K562 (cell line): ENCODE results near the gene MAML1. TPM values are rescaled to one million over a fixed set of nuclear protein-coding genes. Genes with fewer than 3 reads are reported as not detected.

Source experiments
- AFF4 ChIP-seq: sonication (generic); formaldehyde crosslinking; IDR thresholded peaks from 2 replicates; pipeline ENCODE4 v1.8.0; 2023; ENCODE audit warnings: mild to moderate bottlenecking, missing genetic modification reagents
- CBX8 ChIP-seq: fragments of 200-600 bp; sonication (generic); IDR thresholded peaks from 2 replicates; pipeline ENCODE4 v1.6.1; 2012; ENCODE audit warnings: borderline replicate concordance, mixed run types, low read depth, mild to moderate bottlenecking, moderate library complexity, mixed read lengths, low read length, control low read depth, inconsistent platforms; ENCODE audit not compliant: poor library complexity, severe bottlenecking; ENCODE audit errors: extremely low read depth
- CHAMP1 ChIP-seq: fragments of 450-650 bp; IDR thresholded peaks from 2 replicates; pipeline ENCODE4 v1.6.1; 2016; ENCODE audit warnings: mild to moderate bottlenecking
- ETS2 ChIP-seq: IDR thresholded peaks from 2 replicates; pipeline ENCODE4 v1.6.1; 2016; ENCODE audit warnings: borderline replicate concordance, missing genetic modification characterization, mild to moderate bottlenecking, moderate library complexity, missing compliant biosample characterization; ENCODE audit not compliant: poor library complexity, severe bottlenecking
- FOSL1 ChIP-seq: fragments of 200-800 bp; sonication (Bioruptor generic); conservative IDR thresholded peaks from 2 replicates; pipeline ENCODE4 v1.6.1; 2016; ENCODE audit warnings: missing genetic modification characterization, missing compliant biosample characterization
- HNRNPK ChIP-seq: fragments of 200-400 bp; formaldehyde crosslinking; IDR thresholded peaks from one replicate; pipeline ENCODE4 v1.6.1; 2018; ENCODE audit warnings: mild to moderate bottlenecking, low read depth, low read length; ENCODE audit not compliant: poor library complexity, severe bottlenecking
- MBD2 ChIP-seq: sonication (generic); IDR thresholded peaks from 2 replicates; pipeline ENCODE4 v1.6.1; 2016; ENCODE audit warnings: low read depth, borderline replicate concordance
- NCOA1 ChIP-seq: fragments of 450-650 bp; IDR thresholded peaks from 2 replicates; pipeline ENCODE4 v1.6.1; 2016; ENCODE audit warnings: low read depth
- NCOA6 ChIP-seq: fragments of 450-650 bp; IDR thresholded peaks from 2 replicates; pipeline ENCODE4 v1.6.1; 2017; ENCODE audit warnings: mild to moderate bottlenecking
- NR4A1 ChIP-seq, 2 experiments: fragments of 250-450 bp in 1 of 2; fragments of 450-650 bp in 1 of 2; sonication (Bioruptor Pico) in 1 of 2; IDR thresholded peaks; 2 replicates each; pipeline versions ENCODE4 v1.4.0 to v1.6.1; 2016 to 2020; ENCODE audit warnings: mild to moderate bottlenecking in 2 of 2, missing compliant biosample characterization in 1 of 2, missing genetic modification characterization in 1 of 2, moderate library complexity in 1 of 2
- SETDB1 ChIP-seq: IDR thresholded peaks from one replicate; pipeline ENCODE4 v1.6.1; 2012; ENCODE audit warnings: low read length, control low read depth, inconsistent platforms
- SRSF3 ChIP-seq: fragments of 200-400 bp; formaldehyde crosslinking; IDR thresholded peaks from 2 replicates; pipeline ENCODE4 v1.6.1; 2016; ENCODE audit warnings: mild to moderate bottlenecking, low read length, moderate library complexity; ENCODE audit not compliant: insufficient read depth
- TAL1 ChIP-seq: fragments of 450-650 bp; IDR thresholded peaks from 2 replicates; pipeline ENCODE4 v1.6.1; 2016; ENCODE audit warnings: mild to moderate bottlenecking
- TCF3 ChIP-seq: sonication (generic); formaldehyde crosslinking; IDR thresholded peaks from 2 replicates; pipeline ENCODE4 v1.4.0; 2020; ENCODE audit warnings: mild to moderate bottlenecking, missing genetic modification reagents
- ZFP1 ChIP-seq: fragments of 450-650 bp; formaldehyde crosslinking; IDR thresholded peaks from 2 replicates; pipeline ENCODE4 v1.4.0; 2020; ENCODE audit warnings: mild to moderate bottlenecking, mixed read lengths
- ZNF512 ChIP-seq: IDR thresholded peaks from 2 replicates; pipeline ENCODE4 v1.6.1; 2016; ENCODE audit warnings: missing genetic modification characterization, missing compliant biosample characterization
- ZNF644 ChIP-seq: fragments of 200-800 bp; sonication (Bioruptor generic); IDR thresholded peaks from 2 replicates; pipeline ENCODE4 v1.6.1; 2016; ENCODE audit warnings: low read depth, missing genetic modification characterization, missing compliant biosample characterization
- polyA plus RNA-seq, 8 experiments: library from polyadenylated mRNA; depleted of rRNA in 4 of 8; stranded (reverse) in 5 of 8; unstranded in 3 of 8; fragments of >200 nt; fragmentation: Nextera tagmentation in 2 of 8; fragmentation: Illumina TruSeq in 1 of 8; extraction: Ambion mirVana in 2 of 8; extraction: Trizol in 1 of 8; gene quantifications; 2 replicates each; pipeline versions ENCODE4 v1.2.1 to v1.2.3, GENCODE V29; 2011 to 2014; ENCODE audit warnings: inconsistent platforms in 1 of 8, missing spikeins in 1 of 8
- total RNA-seq, 7 experiments: library from RNA; depleted of rRNA in 6 of 7; stranded (reverse); fragments of >200 nt in 6 of 7; fragmentation: Illumina TruSeq in 2 of 7; extraction: Trizol in 2 of 7; gene quantifications; 2 replicates each; pipeline versions ENCODE4 v1.2.1 to v1.2.3, GENCODE V29; 2011 to 2021; ENCODE audit warnings: low replicate concordance in 1 of 7

The MAML1 gene
- total and polyA plus RNA-seq, 9 of the 15 experiments (the other 6 are each of a cell fraction or from before 2014, with no cell fraction given): 0.32 to 18.4 (median 7.0) TPM

GRCh38 chr5:179697993-179698934, 34.4 kb upstream of the MAML1 start (continued):
- TF ChIP-seq NCOA6 (peak; percentile 83), CHAMP1 (no peak), TAL1 (no peak), SETDB1 (no peak), ZNF644 (tag) (0 out of 2 replicates have a peak, but pooled peaks have one; percentile 65), ZFP1 (CRISPR knock-in tag) (no peak), ZNF512 (tag) (no peak), FOSL1 (tag) (no peak), CBX8 (no peak), AFF4 (CRISPR knock-in tag) (peak; percentile 13; the same call in 1 of the 2 replicates), NCOA1 (no peak), MBD2 (peak; percentile 98), NR4A1 (CRISPR knock-in tag; IDR thresholded peaks at IDR 0.05) (0 out of 2 replicates have a peak, but pooled peaks have one; percentile 53), NR4A1 (tag; IDR thresholded peaks at IDR 0.05) (no peak), HNRNPK (no peak), ETS2 (tag) (no peak), SRSF3 (no peak), TCF3 (no peak)
